Measurements from ENCODE around the gene GDPD4. TPM values are rescaled to one million over a fixed set of nuclear protein-coding genes. Genes with fewer than 3 reads are reported as not detected.

GDPD4 gene
- total RNA-seq, 1 donor from 2014 or later = not detected

DNA sequence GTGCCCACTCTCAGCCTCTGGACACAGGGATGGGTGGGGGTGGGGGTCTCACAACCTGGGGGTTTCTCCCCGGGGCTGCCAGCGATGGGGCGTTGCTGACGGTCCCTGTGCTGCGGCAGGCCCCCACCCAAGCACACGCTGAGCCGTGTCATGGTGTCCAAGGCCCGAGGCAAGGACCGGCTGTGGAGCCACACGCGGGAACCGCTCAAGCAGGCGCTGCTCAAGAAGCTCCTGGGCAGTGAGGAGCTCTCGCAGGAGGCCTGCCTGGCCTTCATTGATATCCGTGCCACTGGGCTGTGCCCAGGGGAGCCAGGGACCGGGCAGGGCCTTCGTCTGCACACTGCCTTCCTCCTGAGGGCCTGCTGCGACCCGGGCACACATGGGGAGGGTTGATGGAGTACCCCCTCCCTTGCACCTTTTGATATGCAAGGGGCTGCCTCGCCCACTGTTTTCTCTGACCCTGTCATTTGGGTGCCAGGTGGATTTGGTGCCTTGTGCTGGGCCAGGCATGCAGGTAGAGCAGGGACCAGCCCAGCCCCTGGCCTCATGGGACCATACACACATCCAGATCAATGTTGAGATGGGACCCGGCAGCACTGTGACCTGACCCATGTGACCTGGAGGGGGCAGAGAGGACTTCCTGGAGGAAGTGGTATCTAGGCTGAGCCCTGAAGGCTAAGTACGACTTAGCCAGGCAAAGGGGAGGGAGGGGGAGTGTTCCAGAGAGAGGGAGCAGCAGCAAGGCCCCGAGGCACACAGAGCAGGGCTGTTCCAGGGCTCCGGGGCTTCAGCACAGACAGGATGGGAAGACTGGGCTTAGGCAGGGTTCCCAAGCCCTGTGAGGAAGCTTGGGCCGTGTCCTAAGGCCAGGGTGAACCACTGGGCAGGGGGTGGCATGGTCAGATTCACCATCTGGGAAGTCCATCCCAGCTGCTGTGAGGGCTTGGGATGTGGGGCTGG lies 98.3 kb downstream of the GDPD4 start:
- Histone ChIP-seq H3K4me3 (no peak overlapping the region), H3K9me3 (no peaks in the 10 kb centered on the region), H3K27ac (no peak overlapping the region), H3K4me1 (no peaks in the 10 kb centered on the region), H3K27me3 (no peaks in the 10 kb centered on the region), H3K36me3 (no peaks in the 10 kb centered on the region)
- no peak for TF ChIP-seq CTCF (IDR thresholded peaks at IDR 0.05)
- ATAC-seq = no peak
- intact Hi-C loops (cut with DNase I) = no loop called here
- DNase-seq = peak; percentile 57

- Histone ChIP-seq H3K27ac (no peak overlapping the region), H3K36me3 (no peaks in the 10 kb centered on the region), H3K27me3 (no peaks in the 10 kb centered on the region), H3K4me1 (no peaks in the 10 kb centered on the region), H3K9me3 (no peaks in the 10 kb centered on the region), H3K4me3 (no peak overlapping the region)
- ATAC-seq (no peak), DNase-seq (peak; percentile 52)
- intact Hi-C loops (cut with DNase I) = no loop called here
- no peak for TF ChIP-seq CTCF (IDR thresholded peaks at IDR 0.05)
Observed at GRCh38 chr11:77201991-77202841, 99.3 kb downstream of the GDPD4 start.

DNA sequence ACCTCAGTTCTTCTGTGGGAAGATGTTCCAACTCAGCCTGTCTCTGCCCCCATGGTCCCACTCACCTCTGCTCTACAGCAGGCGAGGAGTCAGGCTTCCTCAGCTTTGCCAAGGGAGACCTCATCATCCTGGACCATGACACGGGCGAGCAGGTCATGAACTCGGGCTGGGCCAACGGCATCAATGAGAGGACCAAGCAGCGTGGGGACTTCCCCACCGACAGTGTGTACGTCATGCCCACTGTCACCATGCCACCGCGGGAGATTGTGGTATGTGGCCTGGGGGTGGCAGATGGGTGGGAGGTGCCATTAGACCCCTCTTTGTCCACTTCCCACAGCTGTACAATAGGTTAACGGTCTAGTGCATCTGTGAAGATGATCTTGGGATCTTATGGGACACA lies 100.1 kb downstream of the GDPD4 start:
- Histone ChIP-seq H3K27ac (no peak overlapping the region), H3K27me3 (no peaks in the 10 kb centered on the region), H3K4me1 (no peaks in the 10 kb centered on the region), H3K9me3 (no peaks in the 10 kb centered on the region), H3K4me3 (no peak overlapping the region), H3K36me3 (no peaks in the 10 kb centered on the region)
- TF ChIP-seq CTCF (IDR thresholded peaks at IDR 0.05) = no peak
- ATAC-seq (no peak), DNase-seq (peak; percentile 45)
- intact Hi-C loops (cut with DNase I) = no loop called here

- Histone ChIP-seq H3K4me3 (no peak overlapping the region), H3K4me1 (no peaks in the 10 kb centered on the region), H3K9me3 (no peaks in the 10 kb centered on the region), H3K36me3 (no peaks in the 10 kb centered on the region), H3K27me3 (no peaks in the 10 kb centered on the region), H3K27ac (no peak overlapping the region)
- ATAC-seq = no peak
- intact Hi-C loops (cut with DNase I) = no loop called here
- DNase-seq = peak; percentile 45
- TF ChIP-seq CTCF (IDR thresholded peaks at IDR 0.05) = no peak
Observed at GRCh38 chr11:77200351-77201268, 100.9 kb downstream of the GDPD4 start.

DNA sequence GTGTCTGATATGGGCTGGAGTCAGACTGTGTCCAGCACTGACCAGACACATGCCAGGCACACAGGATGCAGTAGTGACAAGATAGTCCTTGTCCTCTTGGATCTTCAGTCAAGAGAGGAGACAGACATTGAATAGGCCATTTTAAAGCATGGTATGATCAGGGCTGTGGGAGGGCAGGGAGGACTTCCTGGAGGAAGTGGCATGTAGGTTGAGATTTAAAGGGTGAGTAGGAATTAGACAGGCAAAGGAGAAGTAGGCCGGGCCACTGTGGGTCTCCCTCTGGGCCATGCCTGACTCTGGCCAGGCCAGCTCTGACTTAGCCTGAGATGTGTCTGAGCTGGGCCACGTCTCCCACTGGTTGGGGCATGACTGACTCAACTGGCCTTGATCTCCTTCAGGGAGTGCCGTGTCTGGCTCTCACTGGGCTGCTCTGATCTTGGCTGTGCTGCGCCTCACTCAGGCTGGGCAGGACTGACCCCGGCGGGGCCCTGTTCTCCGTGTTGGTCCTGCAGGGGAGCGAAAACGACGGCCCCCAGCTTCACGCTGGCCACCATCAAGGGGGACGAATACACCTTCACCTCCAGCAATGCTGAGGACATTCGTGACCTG lies 102.2 kb downstream of the GDPD4 start:
- ATAC-seq (no peak), DNase-seq (peak; percentile 37)
- TF ChIP-seq CTCF (IDR thresholded peaks at IDR 0.05) = no peak
- Histone ChIP-seq H3K27me3 (no peaks in the 10 kb centered on the region), H3K9me3 (no peaks in the 10 kb centered on the region), H3K27ac (no peak overlapping the region), H3K4me1 (no peaks in the 10 kb centered on the region), H3K36me3 (no peaks in the 10 kb centered on the region), H3K4me3 (no peak overlapping the region)
- intact Hi-C loops (cut with DNase I) = loop anchor here (10.0 kb wide), 1 partner anchor 356 kb away; no protein-coding TSS in a partner anchor

Data from upper lobe of right lung (tissue), 1 donor.